Activated CD8-positive, alpha-beta memory T cell treated with anti-CD3 and anti-CD28 coated beads, Interleukin-2, amount 50 U/mL, for 24 hours (primary cell): ENCODE data around the gene ARG2.
A peak's percentile ranks its signal among the peaks of the same experiment; 100 is the strongest.
"Not testable (repeated sequence)": the region's sequence is repeated elsewhere in the genome, so short reads cannot be mapped to it uniquely, and the experiment has no call there.

Experiments
- DNase-seq: peaks from one replicate; pipeline ENCODE4 v3.0.0-alpha.2; 2020; ENCODE audit errors: extremely low read depth

ARG2 gene

DNA sequence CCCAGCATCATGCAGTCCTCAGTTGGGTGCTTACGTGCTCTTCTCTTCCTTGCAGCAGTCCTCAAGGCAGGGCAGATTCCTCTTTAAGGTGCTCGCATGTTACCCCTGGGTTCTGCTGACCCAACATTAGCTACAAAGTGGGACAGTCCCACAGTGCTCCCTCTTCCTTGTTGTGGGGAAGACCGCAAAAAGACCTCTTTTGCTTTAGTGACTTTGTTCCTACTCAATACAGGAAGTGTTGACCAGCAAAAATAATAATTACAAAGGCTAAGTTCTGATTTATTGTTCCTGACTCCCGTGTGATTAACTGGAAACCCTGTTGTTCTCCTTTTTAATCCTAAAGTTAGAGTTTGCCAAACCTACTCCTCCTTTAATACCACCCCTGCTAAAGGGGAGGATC, 33.4 kb upstream of the ARG2 start:
- no peak for DNase-seq

- DNase-seq, result no peak
These were observed 30.4 kb upstream of the ARG2 start for GRCh38 chr14:67589204-67589770.

DNA sequence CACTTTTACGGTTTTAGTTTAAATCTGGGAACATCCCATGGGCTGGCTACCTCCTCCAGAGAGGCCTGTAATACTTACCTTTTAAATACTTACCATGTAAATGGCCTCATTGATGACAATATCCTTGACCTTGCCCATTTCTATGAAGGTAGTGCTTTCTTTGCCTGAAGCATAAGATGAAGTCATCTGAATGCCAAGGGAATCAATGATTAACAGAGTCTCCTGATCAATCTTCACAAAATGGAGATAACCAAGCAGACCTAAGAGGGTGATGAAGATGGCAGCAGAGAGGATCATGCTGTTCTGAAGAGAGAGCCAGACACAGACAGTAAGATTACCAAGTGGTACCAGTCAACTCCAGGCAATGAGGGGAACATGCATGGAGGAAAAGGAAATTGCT, 26.1 kb upstream of the ARG2 start:
- not testable (repeated sequence) for DNase-seq

DNA sequence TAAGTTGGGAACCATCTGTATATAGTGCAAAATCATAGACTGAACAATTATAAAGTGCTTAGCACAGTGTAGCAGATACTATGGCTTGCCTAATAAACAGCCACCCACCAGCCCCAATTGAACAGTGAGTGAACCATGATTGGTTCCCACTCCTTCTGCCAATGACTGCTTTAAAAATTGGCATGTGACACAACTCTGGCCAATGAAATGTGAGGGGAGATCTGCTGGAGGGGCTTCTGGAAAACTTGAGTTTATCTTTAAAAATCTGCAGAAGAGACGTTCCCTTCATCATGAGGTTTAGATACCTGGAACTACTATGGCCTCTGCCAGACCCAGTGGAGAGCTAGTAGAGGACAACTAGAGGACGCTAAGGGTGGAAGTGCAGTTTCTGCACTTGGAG, 24.3 kb upstream of the ARG2 start:
- no peak for DNase-seq

DNA sequence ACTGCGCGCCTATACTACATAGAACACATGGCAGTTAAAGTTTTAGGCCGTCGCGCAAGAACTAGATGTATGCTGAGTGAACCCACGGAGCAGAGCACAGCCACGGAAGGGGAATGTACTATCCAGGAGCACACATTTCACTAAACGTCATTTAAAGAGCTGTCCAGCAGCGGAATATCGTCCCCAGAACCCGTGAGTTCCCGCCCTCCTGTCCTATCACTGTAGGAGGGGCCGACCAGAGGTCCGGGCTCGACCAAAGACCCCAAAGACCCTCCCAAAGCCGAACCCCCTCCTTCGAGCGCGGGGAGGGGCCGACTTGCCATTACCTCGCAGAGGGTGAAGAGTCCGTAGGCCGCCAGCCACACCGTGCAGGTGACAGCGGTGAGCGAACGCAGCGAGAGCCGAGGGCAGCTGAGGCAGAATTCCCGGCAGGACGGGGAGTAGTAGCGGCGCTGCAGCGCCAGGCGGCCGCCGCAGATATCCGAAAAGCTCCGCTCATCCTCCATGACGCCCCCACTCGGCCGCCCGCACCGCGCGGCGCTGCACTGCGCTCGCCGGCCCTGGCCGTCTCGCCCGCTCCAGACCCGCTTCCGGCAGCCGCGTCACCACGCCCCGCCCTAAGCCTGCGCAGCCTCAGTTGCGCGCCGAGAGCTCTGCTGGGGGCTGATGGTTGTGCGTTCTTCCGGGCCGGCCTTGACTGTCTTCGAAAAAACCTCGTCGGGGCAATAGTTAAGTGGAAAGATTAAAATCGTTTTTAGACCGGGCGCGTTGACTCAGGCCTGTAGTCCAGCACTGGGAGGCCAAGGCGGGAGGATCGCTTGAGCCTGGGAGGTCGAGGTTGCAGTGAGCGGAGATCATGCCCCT, 19.8 kb upstream of the ARG2 start, which contains the start of gene PIGH:
TSS of gene PIGH (minus strand) at position 571 of the 864 bp plus-strand sequence. CDS start at position 506, 65 bp downstream.
- peak; percentile 77 for DNase-seq

DNA sequence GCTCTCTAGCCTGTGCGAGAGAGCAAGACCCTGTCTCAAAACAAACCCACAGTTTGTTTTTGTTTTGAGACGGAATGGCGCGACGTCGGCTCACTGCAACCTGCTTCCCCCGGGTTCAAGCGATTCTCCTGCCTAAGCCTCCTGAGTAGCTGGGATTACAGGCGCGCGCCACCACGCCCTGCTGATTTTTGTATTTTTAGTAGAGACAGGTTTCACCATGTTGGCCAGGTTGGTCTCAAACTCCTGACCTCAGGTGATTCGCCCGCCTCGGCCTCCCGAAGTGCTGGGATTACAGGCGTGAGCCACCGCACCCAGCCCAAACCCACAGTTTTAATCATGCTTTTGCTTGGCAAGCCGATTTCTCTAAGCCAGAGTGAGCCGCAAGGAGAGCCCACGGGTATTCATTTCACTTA, 19.2 kb upstream of the ARG2 start:
- not testable (repeated sequence) for DNase-seq

DNA sequence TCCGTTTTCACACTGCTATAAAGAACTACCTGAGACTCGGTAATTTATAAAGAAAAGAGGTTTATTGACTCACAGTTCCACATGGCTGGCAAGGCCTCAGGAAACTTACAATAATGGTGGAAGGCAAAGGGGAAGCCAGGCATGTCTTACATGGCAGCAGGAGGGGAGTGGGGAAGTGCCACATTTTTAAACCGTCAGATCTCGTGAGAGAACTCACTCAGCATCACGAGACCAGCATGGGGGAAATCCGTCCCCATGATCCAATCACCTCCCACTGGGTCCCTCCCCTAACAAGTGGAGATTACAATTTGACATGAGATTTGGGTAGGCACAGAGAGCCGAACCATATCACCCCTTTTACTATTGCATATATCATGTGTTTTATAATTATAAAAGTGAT, 17.6 kb upstream of the ARG2 start:
- DNase-seq, result no peak

GRCh38 chr14:67602995-67603545, 16.6 kb upstream of the ARG2 start:
- DNase-seq, result no peak

- DNase-seq, result no peak
These were observed 12.1 kb upstream of the ARG2 start for GRCh38 chr14:67607646-67608045.

DNA sequence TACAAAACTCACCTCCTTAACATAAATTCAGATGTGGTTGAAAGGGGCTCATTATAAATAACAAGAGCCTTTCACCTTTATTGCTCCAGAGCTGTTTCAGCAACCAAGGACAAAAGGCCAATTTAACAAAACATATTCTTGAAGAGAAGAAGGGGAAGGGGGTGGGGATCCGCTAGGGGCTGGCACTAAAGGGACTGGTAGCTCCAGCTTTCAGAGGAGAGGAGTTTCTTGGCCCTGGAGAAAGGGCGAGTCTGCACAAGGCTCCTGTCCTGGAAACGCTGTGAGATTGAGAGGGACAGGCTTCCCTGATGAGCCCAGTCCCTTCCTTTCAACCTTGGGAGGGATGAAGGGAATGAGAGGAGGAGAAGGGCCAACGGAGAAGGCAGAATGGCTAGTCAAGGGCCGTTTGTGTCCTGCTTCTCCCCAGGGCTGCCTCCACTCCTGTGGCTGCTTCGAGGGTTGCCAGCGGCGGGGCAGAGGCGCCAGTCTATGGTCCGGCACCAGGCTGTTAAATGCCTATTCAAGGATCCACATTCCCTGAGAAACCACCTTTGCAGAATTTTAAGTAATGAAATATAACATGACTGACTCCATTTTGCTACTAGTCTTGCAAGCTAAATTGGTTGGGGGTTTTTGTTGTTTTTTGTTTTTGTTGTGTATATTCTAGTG, 9.9 kb upstream of the ARG2 start:
- no peak for DNase-seq

DNA sequence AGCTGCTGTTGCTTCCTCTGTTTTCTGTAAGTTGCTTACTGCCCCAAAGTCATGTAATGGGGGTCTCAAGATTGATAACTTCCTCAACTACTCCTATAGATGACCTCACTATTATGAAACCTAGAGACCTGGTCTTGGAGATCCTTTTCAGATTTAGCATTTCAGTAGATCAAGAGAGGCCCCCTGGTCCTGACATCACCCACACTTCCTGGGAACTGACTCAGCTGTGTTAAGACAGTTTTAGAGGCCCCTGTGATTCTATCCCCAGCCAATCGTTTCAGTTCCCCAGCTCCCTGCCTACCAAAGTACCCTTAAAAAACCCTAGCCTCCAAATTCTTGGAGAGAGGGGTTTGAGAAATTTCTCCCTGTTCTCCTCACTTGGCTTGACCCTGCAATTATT, 9.2 kb upstream of the ARG2 start:
- DNase-seq, result no peak

GRCh38 chr14:67618617-67619063, 1.1 kb upstream of the ARG2 start:
- DNase-seq, result no peak

DNA sequence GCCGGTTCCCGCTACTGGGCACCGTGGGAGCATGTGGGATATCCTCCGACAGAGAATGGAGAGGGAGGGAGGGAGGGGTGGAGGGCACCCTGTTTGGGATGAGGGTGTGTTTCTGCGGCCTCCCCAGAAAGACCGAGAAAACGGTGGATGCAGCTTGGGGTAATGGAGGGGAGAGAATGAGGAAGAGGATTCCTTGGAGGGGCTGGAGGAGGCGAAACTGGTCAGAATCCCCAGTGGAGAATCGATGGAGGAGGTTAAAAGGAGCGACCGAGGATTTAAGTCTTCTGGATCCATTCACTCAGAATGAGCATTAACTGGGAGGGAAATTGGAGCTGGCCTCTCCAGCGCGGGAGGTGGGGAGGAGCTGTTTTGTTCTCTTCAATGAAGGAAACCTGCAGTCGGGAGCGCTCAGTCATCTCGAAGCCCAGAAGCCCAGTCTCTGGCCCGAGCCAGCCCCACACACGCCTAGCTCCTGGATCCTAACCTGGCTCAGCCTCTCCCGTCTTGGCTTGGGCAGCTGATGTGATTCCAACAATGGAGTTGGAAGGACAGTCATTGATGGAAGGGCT, 581 bp downstream of the ARG2 start:
- DNase-seq, result no peak

DNA sequence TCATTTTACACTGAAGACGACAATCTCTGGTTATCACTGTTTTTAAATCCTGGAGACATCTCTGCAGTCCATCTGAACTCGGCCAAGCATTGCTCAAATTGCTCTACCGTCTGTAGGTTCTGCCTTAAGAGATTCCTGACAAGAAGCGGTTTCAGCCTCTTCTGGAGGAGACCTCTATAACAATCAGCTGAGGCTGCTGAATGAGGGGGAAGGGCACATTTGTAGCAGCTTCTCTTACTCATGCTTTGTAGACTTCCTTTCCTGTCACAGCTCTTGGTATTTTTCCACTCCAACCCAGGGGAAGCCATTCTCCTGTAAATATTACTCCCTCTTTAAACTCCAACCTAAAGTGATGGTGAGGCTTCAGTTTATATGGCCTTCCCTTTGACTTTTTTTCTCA, 3.0 kb downstream of the ARG2 start:
- no peak for DNase-seq

GRCh38 chr14:67623114-67623513, 3.4 kb downstream of the ARG2 start:
- no peak for DNase-seq

GRCh38 chr14:67626131-67626530, 6.4 kb downstream of the ARG2 start:
- DNase-seq, result not testable (repeated sequence)

DNA sequence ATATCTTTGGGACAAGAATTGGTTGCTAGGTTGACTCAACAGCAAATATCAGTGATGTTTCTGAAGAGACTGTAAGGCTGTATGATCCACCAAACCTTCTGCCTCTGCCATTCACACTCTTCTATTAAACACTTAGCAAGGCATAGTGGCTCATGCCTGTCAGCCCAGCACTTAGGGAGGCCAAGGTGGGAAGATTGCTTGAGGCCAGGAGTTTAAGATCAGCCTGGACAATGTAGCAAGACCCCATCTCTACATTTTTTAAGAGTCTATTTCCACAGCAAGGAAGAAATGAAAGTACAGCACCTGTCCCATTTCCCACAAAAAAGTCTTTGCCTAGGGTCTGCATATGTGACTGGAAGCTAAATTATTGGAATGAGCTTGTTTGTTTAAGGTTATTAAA, 7.8 kb downstream of the ARG2 start:
- no peak for DNase-seq

DNA sequence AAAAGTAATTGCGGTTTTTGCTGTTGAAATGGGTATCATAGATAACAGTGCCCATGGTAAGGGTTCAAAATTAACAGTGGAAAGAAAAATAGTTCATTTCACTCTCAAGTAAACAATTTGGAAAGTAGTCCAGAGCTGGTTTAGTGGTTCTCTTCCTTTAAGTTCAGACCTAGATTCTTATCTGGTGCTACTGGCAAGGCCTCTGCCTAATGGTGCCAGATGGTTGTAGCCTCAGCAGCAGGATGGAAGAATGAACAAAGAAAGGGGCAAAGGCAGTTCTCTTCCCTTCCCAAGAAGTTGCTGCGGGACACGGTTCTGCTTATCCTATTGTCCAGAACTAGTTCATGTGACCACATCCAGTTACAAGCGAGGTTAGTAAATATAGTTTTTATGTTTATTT, 10.5 kb downstream of the ARG2 start:
- DNase-seq, result no peak

GRCh38 chr14:67630938-67631337, 11.2 kb downstream of the ARG2 start:
- DNase-seq, result no peak

DNA sequence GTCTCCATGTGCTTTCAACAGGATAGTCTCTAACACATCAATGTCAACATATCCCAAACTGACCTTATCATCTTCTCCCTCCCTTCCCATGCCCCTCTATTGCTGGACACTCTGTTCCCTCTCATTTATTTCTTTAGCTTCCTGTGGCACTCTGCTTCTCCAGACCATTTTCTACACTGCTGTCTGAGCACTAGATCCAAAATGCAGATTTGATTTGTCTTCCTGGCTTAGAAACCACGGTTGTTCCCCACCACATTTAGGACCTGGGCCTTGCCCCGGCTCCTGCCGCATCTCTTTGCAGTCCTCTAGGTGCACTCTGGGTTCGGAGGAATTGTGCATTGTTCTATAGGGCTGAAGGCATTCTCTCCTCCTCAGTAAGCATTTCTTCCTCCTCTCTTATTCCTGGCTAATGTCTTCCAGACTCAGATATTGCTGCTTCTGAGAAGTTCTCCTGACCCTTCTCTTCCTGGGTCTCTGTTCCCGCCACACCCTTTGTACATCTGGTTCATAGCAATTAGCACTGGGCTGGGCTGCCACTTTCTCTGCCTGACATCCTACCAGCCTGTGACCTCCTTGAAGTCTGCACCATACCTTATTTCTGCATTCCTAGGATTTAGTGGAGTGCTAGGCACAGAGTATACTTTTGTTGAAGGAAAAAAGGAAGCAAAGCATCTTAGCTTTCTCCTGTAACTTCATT, 13.9 kb downstream of the ARG2 start:
- no peak for DNase-seq

GRCh38 chr14:67636361-67636919, 16.7 kb downstream of the ARG2 start:
- DNase-seq, result no peak
